GM20000 (cell line): Measurements from ENCODE around the gene NBAS.
"Not testable (repeated sequence)": the region's sequence is repeated elsewhere in the genome, so short reads cannot be mapped to it uniquely, and the experiment has no call there.

ENCODE experiments used
- DNase-seq: peaks from one replicate; pipeline ENCODE4 v3.0.0; 2012; ENCODE audit warnings: low spot score
- TF ChIP-seq, protein P1 (sequence below): IDR thresholded peaks from 2 replicates; pipeline ENCODE4 v1.5.1; 2012; ENCODE audit warnings: mild to moderate bottlenecking, control low read depth; ENCODE audit errors: extremely low read depth, missing control alignments

Gene NBAS

DNA sequence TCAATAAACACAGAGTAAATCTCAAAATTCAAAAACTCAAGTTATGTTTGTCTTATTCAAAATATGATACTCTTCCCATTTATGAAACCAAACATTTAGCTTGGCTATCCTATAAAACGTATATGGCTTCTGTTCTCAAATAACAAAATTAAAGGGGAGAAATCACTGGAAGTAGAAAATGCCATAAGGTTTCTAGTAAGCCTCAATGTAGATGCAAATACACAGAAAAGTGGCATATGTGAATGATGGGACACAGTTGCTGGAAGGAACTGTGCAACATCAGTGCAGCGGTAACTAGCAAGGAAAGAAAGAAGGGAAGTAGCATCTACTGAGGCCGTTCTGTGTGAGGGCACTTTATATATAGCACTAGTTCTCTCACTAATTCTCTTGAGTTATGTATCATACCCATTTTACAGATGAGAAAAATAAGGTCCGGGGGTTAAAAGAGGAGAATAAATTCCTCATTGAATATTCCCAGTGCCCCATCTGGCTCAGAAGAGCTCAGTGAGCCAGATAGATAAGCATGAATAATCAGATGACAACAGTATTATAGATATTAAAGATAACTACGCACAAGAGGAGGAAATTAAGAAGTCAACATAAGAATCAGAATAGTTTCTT lies 27.2 kb downstream of the NBAS start:
- TF ChIP-seq, protein P1, sequence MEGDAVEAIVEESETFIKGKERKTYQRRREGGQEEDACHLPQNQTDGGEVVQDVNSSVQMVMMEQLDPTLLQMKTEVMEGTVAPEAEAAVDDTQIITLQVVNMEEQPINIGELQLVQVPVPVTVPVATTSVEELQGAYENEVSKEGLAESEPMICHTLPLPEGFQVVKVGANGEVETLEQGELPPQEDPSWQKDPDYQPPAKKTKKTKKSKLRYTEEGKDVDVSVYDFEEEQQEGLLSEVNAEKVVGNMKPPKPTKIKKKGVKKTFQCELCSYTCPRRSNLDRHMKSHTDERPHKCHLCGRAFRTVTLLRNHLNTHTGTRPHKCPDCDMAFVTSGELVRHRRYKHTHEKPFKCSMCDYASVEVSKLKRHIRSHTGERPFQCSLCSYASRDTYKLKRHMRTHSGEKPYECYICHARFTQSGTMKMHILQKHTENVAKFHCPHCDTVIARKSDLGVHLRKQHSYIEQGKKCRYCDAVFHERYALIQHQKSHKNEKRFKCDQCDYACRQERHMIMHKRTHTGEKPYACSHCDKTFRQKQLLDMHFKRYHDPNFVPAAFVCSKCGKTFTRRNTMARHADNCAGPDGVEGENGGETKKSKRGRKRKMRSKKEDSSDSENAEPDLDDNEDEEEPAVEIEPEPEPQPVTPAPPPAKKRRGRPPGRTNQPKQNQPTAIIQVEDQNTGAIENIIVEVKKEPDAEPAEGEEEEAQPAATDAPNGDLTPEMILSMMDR: no peak
- no peak for DNase-seq

DNA sequence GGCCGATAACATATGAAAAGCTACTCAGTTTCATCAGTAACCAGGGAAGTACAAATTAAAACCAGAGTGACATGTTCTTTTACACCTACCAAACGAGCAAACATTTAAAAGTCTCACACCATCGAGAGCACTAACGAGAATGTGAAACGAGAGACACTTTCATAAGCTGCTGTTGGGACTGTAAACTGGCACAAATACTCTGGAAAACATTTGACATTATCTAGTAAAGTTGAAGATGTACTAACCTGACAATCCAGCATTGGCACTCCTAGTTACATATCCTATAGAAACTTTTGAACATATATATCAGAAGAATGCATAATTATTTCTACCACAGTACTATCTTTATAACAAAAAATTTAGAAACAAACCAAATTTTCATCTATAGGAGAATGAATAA lies 28.1 kb downstream of the NBAS start:
- DNase-seq: no peak
- TF ChIP-seq, protein P1: no peak

DNA sequence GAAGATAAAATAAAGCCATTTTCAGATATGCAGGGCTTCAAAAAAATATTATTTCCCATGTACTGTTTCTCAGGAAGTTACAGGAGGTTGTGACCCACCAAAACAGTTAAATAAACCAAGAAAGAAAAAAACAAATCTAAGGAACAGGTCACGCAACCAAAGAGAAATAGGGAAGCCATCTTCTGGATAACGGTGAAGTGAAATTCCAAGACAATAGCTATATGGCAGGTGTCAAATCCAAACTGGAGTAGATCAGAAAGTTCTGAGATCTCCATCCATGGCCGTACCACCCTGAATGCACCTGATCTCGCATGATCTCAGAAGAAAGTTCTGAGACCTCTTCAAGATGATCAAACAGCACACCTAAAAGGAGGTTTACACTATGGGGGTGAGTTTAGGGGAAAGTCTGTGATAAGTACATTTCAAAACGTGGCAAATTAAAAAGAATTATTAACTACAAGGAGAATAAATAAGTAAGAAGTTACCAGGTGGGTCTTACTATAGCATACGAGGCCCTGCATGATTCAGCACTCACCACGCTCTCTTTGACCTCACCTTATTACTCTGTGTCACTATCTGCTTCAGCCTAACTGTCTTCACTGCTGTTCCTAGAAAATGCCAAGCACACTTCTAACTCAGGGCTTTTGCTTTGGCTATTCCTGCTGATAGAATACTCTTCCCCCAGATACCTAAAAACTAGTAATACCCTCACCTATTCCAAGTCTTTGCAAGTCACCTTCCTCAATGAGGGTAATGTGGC lies 29.9 kb downstream of the NBAS start:
- DNase-seq: no peak
- TF ChIP-seq, protein P1: no peak

DNA sequence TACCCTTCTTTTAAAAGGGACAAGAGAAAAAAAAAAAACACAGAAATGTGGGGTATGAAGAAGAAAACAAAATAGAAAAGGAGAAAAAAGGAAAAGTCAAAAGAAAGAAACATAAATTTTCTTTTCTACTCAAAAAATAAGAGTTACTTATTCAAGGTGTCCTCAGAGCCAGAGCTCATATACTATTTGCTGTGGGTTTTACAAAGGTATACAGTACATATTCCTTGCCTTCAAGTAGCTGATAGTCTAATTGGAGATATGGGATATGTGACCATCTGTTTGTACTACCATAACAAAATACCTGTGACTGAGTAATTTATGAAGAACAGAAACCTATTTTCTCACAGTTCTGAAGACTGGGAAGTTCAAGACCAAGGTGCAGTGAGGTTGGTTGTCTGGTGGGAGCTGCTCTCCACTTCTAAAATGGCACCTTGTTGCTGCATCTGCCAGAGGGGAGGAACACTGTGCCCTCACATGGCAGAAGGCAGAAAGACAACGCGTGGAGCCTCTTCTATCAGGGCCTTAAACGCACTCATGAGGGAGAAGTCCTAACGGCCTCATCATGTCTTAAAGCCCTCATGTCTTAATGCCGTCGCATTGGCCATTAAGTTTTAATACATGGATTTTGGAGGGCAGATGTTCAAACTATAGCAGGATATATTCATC lies 33.9 kb downstream of the NBAS start:
- TF ChIP-seq, protein P1: no peak
- no peak for DNase-seq

DNA sequence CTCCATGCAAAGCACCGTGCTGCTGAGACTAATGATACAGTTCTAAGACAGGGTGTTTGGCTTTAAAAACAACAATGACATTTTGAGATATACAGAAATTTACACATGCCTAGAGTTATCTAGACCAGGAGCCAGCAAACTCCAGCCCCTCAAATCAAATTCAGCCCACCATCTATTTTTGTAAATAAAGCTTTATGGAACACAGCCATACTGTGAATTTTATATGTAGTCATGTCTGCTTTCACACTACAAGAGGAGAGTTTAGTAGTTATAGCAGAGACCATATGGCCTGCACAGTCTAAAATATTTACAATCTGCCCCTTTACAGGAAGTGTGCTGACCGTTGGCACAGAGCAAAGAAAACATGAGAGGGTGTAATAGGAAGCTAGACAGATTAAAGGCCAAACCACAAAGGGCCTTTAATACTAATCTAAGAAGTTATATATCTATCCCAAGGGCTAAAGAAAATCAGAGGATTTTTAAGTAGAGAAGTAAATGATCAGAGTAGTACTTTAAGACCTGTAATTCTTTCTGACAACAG lies 39.4 kb downstream of the NBAS start:
- DNase-seq: no peak
- TF ChIP-seq, protein P1: no peak

DNA sequence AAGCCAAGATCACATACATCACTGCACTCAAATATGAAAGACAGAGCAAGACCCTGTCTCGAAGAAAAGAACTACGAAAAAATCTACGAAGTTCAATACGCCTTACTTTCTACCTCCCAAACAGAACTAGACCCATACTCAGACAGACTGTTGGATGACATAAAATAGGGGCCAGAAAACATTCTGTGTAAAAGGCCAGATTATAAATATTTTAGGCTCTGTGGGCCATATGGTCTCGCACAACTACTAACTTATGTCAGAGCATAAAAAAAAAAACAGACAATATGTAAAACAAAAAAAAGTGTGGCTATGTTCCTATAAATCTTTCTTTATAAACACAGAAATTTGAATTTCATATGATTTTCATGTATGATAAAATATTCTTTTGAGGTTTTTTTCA lies 40.8 kb downstream of the NBAS start:
- DNase-seq: no peak

DNA sequence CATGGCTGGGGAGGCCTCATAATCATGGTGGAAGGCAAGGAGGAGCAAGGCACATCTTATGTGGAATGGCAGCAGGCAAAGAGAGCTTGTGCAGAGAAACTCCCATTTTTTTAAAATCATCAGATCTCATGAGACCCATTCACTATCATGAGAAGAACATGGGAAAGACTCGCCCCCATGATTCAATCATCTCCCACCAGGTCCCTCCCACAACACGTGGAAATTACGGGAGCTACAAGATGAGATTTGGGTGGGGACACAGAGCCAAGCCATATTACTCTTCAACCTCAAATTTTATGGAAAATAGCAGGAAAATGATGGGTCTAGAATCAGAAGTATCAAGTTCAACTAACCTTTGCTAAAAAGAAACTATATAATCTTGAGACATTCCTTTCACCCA lies 42.4 kb downstream of the NBAS start:
- not testable (repeated sequence) for DNase-seq

More for the DNA sequence above, 40.8 kb downstream of the NBAS start:
- TF ChIP-seq, protein P1: no peak
